ENCODE results near the gene SLC7A4.
"Not testable (repeated sequence)": the region's sequence is repeated elsewhere in the genome, so short reads cannot be mapped to it uniquely, and the experiment has no call there.

SLC7A4 gene

DNA sequence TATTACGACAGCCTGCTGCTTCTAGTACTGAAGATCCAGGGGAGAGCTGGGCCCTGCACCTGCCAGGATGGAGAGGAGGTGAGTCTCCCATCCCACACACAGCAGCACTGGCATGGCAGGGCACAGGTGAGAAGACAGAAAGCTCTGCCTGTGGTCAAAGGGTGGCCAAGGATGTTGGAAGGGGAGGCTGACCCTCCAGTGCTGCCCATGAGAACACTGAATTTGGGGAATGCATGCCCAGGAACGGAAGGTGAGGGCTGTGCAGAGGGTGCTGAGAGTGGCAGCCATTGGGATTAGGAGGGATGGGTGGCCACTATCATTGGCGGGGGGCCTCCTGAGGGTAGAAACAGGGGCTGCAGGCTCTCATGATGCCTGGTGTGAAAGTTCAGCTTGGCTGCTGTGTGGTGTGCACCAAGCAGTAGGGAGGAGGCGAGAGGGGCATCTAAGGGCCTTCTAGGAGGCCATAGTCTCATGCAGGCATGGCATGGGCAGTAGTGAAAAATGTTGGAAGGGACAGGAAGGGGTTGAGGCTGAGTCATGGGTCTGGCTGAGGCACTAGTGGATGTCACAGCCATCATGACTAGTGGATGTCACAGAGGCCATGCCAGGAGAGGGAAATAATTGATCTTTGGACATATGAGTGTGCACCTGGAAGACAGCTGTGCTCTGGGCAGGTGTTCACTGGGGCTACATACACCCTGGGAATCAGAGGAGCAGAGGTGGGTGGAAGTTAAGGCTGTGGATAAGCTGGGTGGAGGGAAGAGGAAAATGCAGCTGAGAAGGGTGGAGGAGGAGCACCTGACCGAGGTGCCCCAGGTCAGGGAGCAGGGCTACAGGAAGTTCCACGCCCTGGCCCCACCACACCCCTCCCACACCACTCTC lies 10.9 kb upstream of the SLC7A4 start:
- no peak for DNase-seq (ENCODE audit: low read depth, low spot score)

DNA sequence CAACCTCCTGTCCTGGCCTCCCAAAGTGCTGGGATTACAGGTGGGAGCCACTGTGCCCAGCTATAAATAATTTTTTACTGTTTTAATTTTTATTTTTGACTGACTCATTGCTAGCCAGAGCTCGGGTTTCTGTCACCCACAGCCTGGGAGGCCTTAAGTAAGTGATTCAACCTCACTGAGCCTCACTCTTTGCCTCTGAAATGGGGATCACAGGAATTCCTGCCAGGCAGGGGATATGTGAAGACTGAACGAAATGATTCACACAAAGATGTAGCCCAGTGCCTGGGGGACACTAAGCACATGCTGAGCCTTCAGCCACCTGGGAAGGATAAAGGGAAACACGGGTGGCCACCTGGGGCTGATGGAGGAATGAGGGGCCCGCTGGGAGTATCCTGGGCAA lies 9.6 kb upstream of the SLC7A4 start:
- DNase-seq (ENCODE audit: low read depth, low spot score), result no peak

DNA sequence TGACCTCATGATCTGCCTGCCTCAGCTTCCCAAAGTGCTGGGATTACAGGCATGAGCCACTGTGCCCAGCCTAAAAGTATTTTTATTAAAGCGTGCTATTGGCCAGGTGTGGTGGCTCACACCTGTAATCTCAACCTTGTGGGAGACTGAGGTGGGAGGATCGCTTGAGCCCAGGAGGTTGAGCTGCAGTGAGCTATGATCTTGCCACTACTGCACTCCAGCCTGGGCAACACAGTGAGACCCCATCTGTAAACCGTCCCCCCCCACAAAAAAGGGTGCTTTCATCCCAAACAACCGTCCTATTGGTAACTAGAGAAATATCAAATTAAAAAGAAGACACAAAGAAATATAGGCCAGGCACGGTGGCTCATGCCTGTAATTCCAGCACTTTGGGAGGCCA lies 6.8 kb upstream of the SLC7A4 start:
- not testable (repeated sequence) for DNase-seq (ENCODE audit: low read depth, low spot score)

DNA sequence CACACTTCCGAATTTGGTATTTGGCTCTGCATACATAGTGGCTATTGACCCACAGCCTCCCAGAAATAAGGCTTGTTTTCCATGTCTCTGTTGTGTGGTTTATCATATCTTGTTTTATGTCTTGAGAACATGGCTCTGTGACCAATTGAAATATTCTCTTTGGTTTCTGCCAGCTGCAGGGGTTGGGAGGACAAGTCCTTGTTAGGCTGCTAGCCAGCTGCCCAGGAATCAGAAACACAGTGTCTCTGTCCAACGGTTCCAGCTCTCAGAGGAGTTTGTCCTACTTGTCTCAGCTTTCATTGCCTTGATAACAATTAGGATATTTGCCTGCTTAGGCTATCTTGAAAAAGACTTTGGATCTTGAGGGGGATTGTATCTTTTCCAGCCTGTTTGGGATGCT lies 6.0 kb upstream of the SLC7A4 start:
- no peak for DNase-seq (ENCODE audit: low read depth, low spot score)

DNA sequence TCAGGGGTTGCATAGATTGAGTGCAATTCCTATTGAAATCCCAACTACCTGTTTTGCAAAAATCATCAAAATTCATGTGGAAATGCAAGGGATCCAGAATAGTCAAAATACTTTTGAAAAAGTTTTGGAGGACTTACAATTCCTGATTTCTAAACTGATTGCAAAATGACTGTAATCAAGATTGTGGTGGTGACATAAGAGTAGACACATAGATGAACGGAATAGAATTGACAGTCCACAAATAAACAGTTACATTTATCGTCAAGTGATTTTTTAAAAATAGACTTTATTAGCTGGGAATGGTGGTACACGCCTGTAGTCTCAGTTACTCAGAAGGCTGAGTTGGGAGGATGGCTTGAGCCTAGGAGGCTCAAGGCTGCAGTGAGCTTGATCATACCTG lies 2.6 kb upstream of the SLC7A4 start:
- no peak for DNase-seq (ENCODE audit: low read depth, low spot score)

DNA sequence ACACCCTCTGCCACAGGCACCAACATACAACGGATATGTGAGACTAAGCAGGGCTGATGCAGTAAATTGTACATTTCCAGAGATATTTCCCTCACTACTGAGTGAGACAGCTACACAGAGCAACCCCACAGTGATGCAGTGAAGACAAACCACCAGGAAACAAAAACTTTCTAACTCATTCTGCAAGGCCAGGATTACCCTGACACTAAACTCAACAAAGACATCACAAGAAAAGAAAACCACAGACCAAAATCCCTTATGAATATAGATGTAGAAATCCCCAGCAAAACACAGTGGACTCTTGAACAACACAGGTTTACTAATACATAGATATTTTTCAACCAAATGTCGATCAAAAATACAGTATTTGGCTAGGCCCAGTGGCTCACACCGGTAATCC lies 1.5 kb upstream of the SLC7A4 start:
- no peak for DNase-seq (ENCODE audit: low read depth, low spot score)

DNA sequence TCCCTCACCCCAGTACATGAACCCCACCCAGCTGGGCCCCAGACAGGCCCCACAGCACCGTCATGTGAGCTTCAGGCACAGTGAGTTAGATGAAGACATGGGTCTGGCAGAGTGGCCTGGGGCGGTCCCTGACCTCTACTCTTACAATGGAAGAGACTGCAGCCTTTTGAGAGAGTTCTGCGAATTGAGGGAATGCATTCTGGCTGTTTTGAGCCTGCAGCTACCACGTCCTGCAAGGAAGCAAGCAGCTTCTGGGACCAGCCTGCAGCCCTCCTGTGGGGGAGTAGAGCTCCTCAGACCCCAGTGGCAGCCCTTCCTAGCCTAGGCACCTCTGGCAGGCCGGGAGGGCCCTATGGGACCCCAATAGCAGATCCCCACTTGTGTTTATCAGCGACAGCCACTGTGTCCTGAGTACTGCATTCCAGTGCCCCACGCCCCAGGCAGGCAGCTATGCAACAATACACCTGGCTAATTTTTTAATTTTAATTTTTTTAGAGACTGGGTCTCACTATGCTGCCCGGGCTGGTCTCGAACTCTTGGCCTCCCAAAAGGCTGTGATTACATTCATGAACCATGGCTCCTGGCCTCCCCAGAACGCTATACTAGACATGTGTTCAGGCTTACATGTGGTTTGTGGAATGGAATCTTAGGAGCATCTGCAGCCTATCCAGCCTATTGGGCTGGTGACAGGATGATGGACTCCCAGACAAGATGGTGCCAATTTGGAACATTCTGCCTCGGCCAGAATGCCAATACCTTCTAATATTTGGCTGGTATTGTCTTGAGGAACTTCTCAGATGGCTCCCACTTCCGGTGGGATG lies 717 bp upstream of the SLC7A4 start:
- no peak for DNase-seq (ENCODE audit: low read depth, low spot score)

DNA sequence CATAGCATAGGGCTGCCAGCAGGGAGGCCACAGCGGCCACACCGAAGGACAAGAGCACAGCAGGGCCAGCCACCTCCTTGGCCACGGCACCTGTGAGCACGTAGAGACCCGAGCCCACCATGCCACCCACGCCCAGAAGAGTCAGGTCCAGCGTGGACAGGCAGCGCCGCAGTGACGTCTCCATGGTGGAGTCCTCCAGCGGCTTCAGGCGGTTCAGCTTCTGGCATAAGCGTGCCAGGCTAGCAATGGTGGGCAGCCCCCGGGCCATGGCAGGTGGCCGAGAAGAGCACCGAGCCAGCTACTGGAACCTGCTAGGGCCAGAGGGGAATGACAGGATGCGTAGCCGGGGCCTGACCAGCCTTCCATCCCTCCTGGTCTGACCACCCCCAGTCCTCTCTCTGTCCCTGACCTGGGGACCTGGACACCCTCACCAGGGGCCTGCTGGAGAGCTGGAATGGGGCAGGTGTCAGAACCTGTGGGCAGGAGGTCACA lies 770 bp downstream of the SLC7A4 start:
- DNase-seq (ENCODE audit: low read depth, low spot score), result no peak

DNA sequence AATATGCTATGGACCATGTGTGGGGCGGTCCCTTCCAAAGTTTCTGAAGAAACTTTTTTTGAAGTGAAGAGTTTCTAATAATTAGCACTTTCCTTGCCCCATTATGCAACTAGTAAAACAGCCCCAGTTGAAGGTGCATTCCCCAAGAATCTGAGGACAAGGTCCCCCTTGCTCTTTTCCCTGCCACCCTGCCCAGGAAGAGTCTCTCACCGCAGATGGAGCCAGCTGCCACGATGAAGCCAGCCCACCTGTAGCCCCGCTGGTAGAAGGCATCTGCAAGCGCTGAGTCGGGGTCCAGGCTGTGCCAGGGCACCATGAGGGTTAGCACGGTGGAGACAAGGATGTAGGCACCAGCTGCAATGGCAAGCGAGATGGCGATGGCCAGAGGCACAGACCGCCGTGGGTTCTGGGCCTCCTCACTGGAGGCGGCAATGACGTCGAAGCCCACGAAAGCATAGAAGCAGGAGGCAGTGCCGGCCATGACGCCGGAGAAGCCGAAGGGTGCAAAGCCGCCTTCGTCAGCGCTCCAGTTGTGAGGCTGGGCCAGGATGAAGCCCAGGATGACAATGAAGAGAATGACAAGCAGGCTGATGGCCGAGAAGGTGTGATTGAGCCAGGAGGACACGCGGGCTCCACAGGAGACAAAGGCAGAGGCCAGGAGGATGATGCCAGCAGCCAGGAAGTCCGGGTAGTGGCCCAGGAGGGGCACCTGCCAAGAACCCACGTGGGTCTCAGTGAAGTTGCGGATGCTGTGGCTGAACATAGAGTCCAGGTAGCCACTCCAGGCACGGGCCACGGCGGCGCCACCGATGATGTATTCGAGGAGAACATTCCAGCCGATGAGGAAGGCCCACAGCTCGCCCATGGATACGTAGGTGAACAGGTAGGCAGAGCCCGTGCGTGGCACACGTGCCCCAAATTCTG lies 1.5 kb downstream of the SLC7A4 start:
- DNase-seq (ENCODE audit: low read depth, low spot score), result no peak

DNA sequence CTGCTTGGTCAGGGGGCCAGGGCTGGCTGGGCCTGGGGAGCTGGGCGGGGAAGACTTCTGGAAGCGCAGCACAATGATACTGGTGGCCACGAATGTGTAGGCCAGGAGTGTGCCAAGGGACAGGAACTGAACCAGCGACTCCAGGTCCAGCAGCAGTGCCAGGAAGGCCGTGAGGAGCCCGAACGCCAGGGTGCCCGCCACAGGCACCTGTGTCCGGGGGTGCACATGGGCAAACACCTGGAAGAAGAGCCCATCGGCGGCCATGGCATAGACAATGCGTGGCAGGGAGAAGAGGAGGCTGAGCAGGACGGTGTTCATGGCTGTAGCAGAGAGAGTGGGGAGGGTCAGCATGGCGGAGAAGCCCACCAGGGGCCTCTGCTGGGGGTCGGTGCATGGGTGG lies 2.3 kb downstream of the SLC7A4 start:
- DNase-seq (ENCODE audit: low read depth, low spot score), result no peak

DNA sequence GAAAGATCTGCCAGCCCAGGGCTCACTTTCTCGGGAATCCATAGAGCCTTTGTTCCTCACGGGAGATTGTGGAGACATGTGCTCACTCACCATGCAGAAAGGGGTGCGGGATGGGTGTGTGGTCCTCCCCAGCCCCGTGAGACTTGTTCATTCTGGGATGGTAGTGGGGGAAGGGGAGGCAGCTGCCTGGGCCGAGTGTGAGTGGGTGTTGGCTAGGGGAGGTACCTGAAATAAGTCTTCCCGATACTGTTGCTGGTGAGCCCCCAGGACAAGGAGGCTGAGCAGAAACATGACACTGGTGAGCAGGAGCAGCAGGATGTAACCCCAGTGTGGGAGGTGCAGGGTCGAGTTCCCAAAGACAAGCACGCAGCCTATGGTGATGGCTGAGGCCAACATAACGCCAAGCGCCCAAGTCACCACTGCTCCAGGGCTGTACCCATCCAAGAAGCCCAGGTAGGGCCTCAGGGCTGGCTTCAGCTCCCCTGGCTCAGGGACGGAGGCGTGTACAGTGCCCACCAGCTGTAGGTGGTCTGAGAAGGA lies 2.8 kb downstream of the SLC7A4 start:
- DNase-seq (ENCODE audit: low read depth, low spot score), result no peak

DNA sequence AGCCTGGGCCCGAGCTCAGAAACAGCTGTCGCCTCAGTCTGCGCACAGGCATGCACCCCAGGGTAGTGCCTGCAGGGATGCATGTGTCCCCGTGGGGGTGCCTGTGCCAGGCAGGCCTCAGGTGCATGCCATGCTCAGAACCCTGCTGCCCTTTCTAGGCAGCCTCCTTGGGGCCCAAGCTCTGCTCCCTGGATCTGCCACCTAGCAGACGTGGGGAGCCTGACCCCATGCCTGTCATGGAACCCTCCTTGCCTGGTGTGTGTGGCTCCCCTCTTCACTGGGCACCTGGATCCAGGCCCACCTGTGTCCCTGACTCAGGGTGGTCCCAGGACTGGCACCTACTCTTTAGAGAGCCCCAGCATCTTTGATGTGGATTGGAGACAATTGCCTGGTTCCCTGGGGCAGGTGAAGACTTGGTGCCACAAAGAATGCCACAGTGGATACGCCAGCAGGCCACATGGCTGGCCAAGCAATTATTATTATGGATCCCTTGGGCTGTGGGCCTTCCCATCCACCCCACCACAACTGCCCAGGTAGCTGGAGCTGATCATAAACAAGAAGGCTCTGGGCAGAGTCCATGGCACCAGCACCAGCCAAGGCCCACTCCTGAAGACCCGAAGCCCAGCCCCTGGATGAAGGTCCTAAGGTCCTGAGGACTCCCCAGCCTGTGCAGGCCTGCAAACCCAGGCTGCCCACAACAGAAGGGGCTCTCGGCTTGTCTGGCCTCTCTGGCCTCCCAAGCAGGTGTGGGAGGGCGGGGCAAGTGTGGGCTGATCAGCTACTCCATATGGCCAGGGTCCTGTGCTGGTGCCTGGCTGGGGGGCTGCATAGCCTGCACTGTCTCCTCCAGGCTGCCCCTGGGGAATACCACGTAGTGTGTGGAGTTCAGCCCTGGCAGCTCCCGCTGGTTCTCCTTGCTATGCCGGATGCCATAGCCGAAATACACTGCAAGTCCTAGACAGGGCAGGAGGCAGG lies 3.8 kb downstream of the SLC7A4 start:
- no peak for DNase-seq (ENCODE audit: low read depth, low spot score)

DNA sequence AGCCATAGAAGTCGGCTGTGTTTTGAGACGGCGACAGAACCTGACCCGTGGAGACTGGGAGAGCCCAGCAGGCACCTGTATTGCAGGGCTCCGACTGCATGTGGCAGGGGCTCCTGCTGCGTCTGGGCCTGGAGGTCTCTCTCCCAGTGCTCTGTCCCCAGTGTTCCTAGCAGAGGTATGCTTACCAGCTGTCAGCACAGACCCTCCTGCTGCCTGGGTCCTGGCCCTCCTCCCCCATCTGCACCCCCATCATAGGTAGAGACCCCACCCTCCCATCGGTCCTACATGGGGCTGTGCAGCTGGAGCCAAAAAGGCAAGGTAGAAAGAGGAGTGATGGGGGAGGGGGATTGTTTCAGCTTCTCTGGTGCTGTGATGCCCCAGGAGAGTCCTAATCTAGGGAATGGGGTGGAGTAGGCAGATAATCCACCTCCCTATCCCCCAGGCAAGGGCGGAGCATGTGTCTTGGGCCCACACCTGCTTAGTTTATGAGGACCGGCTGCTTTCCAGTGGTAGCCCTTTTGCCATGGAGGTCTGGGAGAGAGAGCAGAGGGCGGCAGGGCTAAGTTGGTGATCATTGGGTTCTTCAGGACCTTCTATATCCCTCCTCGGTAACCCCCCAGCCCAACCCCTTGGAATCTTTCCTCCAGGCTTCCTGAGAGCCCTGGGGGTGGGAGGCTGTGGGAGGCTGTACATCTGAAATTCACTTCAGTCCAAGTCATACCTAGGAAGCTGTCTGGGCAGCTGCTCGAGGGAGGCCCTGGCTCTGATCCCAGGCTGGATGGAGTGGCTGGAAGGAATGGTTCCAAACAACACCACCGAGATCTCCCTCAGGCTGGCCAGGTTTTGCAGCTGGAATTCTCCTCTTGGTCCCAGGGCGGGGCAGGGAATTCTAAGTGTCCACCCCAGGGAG lies 5.3 kb downstream of the SLC7A4 start:
- no peak for DNase-seq (ENCODE audit: low read depth, low spot score)

DNA sequence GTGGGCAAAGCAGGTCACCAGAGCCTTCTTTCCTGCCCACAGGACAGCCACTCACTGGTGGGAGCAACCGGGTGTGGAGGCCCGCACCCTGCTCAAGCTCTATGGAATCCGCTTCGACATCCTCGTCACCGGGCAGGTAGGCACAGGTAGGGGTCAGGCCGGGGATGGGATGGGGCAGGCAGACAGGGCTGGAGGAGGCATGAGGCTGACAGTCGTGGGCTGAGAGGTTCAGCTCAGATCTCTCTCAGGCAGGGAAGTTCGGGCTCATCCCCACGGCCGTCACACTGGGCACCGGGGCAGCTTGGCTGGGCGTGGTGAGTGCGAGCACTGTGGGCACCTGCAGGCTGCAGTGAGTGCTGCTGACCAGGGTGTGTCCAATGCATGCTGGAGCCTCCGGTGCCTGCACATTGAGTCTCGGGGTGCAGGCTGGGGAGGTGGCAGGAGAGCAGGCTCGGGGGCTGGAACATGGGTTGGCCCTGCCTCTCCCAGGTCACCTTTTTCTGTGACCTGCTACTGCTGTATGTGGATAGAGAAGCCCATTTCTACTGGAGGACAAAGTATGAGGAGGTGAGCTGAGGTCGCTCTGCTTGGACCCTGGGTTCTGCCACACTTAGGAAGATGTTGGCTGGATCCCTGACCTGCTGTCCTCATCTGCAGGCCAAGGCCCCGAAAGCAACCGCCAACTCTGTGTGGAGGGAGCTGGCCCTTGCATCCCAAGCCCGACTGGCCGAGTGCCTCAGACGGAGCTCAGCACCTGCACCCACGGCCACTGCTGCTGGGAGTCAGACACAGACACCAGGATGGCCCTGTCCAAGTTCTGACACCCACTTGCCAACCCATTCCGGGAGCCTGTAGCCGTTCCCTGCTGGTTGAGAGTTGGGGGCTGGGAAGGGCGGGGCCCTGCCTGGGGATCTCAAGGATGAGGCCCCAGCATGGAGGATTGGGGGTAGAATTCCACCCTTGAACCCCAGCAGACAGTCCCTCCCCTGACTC lies 6.3 kb downstream of the SLC7A4 start:
- DNase-seq (ENCODE audit: low read depth, low spot score), result no peak

DNA sequence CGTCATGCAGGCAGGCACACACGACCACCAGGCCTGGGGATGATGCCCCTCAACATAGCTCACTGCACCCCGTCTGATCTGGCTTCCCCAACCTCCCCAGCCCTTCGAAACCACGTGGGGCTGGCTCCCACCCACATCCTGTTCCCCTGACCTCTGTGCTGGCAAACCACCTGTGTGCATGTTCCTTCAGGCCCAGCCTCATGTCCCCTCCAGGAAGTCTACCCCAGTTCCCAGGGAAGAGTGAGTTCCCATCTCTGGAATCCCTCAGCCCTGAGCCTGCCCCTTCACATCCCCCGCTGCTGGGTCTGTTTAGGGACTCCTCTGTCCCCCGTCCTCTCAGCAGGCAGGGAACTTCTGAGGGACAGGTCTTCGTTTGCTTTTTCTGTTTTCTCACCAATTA lies 7.1 kb downstream of the SLC7A4 start:
- DNase-seq (ENCODE audit: low read depth, low spot score), result no peak

DNA sequence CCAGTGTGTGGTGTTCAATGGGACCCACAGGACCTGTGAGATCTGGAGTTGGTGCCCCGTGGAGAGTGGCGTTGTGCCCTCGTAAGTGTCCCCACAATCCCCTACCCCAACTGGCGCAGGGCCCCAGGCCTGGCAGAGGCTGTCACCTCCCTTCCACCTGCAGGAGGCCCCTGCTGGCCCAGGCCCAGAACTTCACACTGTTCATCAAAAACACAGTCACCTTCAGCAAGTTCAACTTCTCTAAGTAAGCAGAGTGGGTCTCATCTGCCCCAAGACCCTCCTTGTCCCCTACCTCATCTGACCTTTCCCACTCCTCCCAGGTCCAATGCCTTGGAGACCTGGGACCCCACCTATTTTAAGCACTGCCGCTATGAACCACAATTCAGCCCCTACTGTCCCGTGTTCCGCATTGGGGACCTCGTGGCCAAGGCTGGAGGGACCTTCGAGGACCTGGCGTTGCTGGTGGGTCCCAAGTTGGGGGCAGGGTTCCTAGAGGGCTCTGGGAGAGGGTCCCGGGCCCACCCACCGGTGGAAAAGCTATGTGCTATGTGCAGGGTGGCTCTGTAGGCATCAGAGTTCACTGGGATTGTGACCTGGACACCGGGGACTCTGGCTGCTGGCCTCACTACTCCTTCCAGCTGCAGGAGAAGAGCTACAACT lies 9.3 kb downstream of the SLC7A4 start:
- DNase-seq (ENCODE audit: low read depth, low spot score), result no peak

DNA sequence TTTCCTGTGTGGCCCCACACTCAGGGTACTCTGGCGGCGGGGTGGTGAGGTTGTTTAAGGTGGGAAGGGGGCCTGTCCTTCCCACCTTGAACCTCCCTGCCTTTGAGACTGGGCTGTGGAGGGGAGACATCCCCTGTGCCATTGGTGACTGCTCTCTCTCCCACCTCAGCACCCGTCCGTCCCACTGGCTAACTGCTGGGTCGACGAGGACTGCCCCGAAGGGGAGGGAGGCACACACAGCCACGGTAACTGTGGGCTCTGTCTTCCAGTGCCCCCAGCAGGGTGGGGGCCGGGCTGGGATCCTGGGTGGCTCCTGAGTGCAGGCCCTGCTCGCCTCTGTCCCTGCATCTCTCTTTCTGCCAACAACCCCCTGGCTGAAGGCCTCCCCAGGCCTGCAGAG lies 9.9 kb downstream of the SLC7A4 start:
- DNase-seq (ENCODE audit: low read depth, low spot score), result no peak
